ENCODE data around the gene SNHG17.
"Not testable (repeated sequence)": the region's sequence is repeated elsewhere in the genome, so short reads cannot be mapped to it uniquely, and the experiment has no call there.

SNHG17 gene

GRCh38 chr20:38447931-38448675 lies 13.0 kb upstream of the SNHG17 start:
- DNase-seq (ENCODE audit: low read depth in 2 of 2), result no peak

- DNase-seq (ENCODE audit: low read depth in 2 of 2), result no peak
These were observed 12.1 kb upstream of the SNHG17 start for GRCh38 chr20:38447251-38447661.

GRCh38 chr20:38446441-38447209 lies 11.5 kb upstream of the SNHG17 start:
- peak; percentile 91 to 95 for DNase-seq (ENCODE audit: low read depth in 2 of 2)

DNA sequence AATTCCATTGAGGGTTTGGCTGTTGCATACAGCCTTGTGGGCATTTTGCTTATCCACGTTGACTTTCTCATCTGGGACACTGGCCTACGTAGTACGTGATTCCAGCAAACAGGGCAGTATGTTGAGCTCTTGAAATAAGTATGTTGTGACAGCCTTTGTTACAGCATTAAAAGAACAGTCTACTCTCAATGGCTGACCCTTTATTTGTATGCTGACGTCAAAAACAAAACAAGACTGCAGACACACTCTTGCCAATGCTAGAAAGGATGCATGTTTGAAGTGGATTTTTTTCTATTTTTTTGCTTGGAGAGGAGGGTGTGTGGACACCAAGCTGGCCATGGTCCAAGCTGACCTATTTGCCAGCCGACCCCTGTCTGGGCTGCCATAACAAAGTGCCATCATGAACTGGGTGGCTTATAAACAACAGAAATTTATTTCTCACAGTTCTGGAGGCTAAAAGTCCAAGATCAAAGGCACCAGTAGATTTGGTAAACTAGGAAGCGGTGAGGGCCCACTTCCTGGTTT lies 10.8 kb upstream of the SNHG17 start:
- DNase-seq (ENCODE audit: low read depth in 2 of 2), result no peak

GRCh38 chr20:38445381-38445796 lies 10.3 kb upstream of the SNHG17 start:
- DNase-seq (ENCODE audit: low read depth in 2 of 2), result no peak

- DNase-seq (ENCODE audit: low read depth in 2 of 2), result no peak
These were observed 6.8 kb upstream of the SNHG17 start for GRCh38 chr20:38441916-38442315.

DNA sequence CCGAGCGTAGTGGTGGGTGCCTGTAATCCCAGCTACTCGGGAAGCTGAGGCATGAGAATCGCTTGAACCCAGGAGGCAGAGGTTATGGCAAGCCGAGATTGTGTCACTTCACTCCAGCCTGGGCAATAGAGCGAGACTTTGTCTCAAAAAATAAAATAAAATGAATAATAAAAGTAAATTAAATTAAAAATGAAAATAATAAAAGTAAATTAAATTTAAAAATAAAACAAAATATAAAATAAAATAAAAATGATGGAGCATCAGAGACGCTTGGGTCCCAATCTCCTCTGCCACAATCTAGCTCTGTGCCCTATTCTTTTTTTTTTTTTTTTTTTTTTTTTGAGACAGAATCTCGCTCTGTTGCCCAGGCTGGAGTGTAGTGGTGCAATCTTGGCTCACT lies 6.0 kb upstream of the SNHG17 start:
- not testable (repeated sequence) for DNase-seq (ENCODE audit: low read depth in 2 of 2)

DNA sequence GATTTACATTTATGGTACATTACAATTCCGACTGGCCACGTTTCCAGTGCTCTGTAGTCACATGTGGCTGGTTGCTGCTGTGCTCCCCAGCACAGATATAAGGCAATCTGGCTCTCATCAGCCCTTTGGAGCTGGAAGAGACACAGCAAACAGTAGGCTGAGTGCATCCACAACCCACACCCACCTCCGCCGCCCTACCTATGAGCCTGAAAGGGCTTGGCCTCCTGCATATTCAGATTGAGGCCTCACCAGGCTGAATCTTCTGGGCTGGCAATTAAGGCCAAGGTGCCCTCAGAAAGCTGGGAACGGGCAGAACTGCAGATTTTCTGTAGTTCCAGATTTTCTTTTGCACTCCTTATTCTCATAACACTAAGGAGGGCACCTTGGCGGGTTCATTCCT lies 2.7 kb upstream of the SNHG17 start:
- no peak for DNase-seq (ENCODE audit: low read depth in 2 of 2)

DNA sequence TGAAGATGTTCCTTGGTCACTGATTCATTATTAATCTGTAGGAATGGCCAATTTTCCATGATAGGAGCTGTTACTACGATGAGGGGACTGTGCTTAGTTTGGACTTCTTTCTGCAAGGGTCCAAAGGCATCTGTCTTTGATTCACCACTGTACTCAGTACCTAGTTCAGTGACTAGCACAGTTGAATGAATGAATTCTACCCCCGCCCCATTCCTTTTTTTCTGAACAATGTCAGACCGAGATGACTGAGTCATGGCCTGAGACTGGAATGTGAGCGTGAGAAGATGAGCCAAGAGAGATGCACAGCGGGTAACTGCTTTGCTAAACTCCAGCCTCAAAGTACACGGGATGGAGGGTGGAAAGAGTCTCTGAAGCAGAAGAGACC lies 419 bp upstream of the SNHG17 start:
- DNase-seq (ENCODE audit: low read depth in 2 of 2), result no peak

DNA sequence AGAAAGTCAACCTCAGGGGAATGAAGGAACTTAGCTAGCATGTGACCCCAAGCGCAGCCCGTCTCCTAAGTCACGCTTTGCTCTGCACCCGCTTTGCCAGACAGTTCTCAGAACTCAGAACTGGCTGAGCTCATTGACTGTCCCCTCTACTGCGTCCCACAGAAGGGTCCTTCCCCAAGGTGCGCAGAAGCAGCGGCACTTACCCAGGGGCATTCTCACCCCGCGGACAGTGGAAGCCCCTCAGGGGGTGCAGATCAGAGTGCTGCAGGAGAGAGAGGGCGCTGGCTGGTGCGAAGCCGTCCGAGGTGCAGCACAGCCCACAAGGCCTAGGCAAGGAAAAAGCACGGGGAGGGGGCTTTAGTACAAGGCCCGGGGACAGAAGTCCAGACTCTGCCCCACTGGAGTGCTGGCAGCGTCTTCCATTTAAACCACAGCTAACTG lies 807 bp downstream of the SNHG17 start:
- no peak for DNase-seq (ENCODE audit: low read depth in 2 of 2)

DNA sequence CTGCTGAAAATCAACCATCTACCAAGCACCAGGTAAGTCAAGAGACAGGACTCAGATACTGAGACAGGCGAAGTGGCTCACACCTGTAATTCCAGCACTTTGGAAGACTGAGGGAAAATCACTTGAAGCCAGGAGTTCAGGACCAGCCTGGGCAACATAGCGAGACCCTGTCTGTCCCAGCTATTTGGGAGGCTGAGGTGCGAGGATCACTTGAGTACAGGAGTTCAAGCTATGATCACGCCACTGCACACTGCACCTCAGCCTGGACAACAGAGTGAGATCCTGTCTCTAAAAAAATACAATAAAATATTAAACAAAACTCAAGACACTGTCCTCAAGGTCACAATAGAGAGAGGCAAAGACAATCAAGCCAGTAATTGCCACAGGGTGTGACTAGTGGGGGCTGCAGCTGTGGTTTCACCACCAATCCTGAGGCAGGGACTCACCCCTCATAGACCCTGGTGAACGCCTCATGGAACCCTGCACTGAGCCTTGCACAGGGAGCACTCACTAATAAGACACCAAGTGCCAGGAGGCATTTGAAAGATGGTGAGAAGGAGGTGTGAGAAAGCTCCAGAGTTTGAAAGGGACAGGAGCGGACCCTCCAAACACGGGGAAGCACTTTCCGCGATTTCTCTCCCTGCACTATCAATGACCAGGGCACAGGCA lies 1.7 kb downstream of the SNHG17 start:
- DNase-seq (ENCODE audit: low read depth in 2 of 2), result no peak

- DNase-seq (ENCODE audit: low read depth in 2 of 2), result not testable (repeated sequence)
These were observed 2.3 kb downstream of the SNHG17 start for GRCh38 chr20:38432870-38433269.

DNA sequence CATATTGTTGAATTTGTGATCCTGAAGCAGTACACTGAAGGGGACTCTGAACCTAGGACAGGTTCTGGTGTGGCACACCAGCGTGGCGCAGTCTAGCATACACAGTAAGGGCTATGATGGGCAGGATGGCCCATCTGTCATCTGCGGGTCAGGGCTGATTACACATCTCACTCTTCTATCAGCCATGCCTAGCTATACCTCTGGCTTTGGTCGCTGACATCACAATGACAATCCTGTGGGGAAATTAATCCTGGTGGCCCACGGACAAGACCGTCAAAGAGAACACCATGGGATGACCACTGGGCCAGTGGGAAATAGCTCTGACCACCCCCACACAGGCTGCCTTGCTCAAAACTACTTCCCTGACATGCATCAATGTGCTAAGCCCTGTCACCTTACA lies 2.8 kb downstream of the SNHG17 start:
- DNase-seq (ENCODE audit: low read depth in 2 of 2), result no peak

GRCh38 chr20:38430679-38431325 lies 4.3 kb downstream of the SNHG17 start:
- DNase-seq (ENCODE audit: low read depth in 2 of 2), result no peak

GRCh38 chr20:38429301-38429700 lies 5.8 kb downstream of the SNHG17 start:
- DNase-seq (ENCODE audit: low read depth in 2 of 2), result no peak

DNA sequence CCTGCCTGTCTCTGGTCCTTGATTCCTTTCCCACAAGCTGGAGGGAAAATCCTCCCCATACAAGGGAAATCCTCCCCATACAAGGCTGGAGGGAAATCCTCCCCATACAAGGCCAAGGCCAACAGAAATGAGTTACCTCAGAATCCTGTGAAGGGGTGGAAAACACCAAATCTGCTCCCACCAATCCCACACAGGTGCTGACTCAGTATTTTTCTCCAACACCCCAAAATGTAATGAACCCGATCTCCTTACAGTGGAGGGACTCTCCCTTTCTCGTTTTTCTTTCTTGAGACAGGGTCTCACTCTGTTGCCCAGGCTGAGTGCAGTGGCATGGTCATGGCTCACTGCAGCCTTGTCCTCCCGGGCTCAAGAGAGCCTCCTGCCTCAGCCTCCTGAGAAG lies 6.3 kb downstream of the SNHG17 start:
- no peak for DNase-seq (ENCODE audit: low read depth in 2 of 2)

GRCh38 chr20:38427655-38428023 lies 7.5 kb downstream of the SNHG17 start:
- no peak for DNase-seq (ENCODE audit: low read depth in 2 of 2)

DNA sequence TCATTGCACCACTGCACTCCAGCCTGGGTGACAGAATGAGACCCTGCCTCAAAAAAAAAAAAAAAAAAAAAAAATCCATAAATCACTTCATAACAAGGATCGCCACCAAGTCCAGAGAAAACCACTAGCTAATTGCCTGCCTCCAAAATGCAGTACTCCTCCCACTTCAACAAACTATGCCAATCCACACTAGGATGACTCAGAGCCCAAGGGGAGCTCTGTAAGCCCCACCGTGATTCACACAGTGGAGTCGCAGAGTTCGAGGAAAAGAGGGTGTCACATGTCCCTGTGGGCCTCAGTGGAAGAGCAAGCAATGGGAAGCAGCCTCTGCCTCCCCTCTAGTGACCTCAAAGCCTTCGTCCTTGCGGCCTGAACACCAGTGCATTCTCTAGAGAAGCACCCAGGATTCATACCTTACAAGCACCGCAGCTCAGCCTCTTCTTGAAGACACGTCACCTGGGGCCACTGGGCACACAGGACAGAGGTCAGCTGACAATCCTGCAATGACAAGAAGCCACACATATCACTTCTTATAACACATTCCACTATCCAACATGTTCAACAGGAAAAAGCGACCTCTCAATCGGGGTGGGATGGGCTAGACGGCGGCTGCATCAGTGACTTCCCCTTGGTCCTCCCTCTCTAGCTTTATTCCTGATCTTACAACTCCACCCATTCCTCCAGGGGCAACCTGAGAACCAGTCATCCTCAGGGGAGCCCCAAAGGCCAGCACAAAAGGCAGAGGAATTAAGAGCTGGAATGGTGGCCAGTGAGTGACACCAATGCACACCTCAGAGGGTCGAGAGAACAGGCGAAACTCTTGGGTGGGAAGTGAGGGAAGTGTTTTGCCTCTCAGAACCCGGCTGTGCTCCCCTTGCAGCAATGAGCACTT lies 8.9 kb downstream of the SNHG17 start:
- DNase-seq (ENCODE audit: low read depth in 2 of 2), result no peak

GRCh38 chr20:38424401-38424800 lies 10.7 kb downstream of the SNHG17 start:
- DNase-seq (ENCODE audit: low read depth in 2 of 2), result no peak

DNA sequence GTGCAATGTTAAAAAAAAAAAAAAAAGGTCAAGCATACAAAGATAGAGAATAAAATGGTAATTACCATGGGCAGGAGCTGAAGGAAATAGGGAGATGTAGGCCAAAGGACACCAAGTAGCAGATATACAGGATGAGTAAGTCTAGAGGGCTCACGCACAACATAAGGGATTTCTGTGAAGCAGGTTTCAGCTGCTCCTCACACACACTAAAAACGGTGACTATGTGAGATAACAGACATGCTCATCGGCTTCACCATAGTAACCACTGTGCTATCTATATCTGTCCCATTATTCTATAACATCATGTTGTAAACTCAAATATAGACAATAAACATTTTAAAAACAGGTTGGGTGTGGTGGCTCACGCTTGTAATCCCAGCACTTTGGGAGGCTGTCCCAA lies 11.6 kb downstream of the SNHG17 start:
- DNase-seq (ENCODE audit: low read depth in 2 of 2), result no peak

DNA sequence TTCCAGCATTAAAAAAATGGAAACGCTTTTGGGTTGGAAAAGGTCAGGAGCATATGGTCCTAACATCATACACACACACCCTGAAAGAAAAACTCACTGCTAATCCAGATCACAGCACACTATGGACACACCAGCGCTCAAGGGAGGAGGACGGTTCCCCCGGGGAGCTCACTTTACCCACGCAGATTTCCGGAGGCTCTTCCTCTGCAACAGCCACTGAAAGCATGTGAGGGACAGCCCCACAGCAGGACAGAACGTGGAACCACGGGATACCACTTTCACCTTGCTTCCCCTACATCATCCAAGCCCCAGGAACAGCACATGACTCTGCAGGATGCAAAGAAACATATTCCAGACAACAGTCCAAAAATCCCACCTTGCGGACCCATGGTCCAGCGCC lies 13.2 kb downstream of the SNHG17 start:
- no peak for DNase-seq (ENCODE audit: low read depth in 2 of 2)
